Upper lobe of left lung (tissue), 6 donors: ENCODE measurements around the gene ABR. TPM values are rescaled to one million over a fixed set of nuclear protein-coding genes. Genes with fewer than 3 reads are reported as not detected.
A peak's percentile ranks its signal among the peaks of the same experiment; 100 is the strongest.

Source experiments
- ATAC-seq, 2 donors: fragments of 200-7000 bp; cut with Tn5 transposase; one replicate each; pipeline ENCODE4 v1.9.1; 2022; ENCODE audit warnings: mild to moderate bottlenecking in 2 of 2, moderate library complexity in 2 of 2; ENCODE audit not compliant: low FRiP score in 2 of 2
- DNase-seq, 2 donors: peaks; one replicate each; pipeline ENCODE4 v3.0.0-alpha.2; 2019 to 2020
- H3K27ac ChIP-seq, 4 donors: fragments of 200-600 bp; sonication (generic); one replicate each; pipeline ENCODE4 v1.5.1; 2016 to 2019
- H3K27me3 ChIP-seq, 4 donors: fragments of 200-600 bp; sonication (generic); one replicate each; pipeline ENCODE4 v1.5.1; 2017 to 2019
- H3K36me3 ChIP-seq, 4 donors: fragments of 200-600 bp; sonication (generic); one replicate each; pipeline ENCODE4 v1.5.1; 2016 to 2019
- H3K4me1 ChIP-seq, 4 donors: fragments of 200-600 bp; sonication (generic); one replicate each; pipeline ENCODE4 v1.5.1; 2018 to 2019
- H3K4me3 ChIP-seq, 4 donors: fragments of 200-600 bp; sonication (generic); one replicate each; pipeline ENCODE4 v1.5.1; 2017 to 2019; ENCODE audit warnings: mild to moderate bottlenecking in 2 of 4, moderate library complexity in 1 of 4
- H3K9me3 ChIP-seq, 4 donors: fragments of 200-600 bp; sonication (generic); one replicate each; pipeline ENCODE4 v1.5.1; 2018 to 2019
- EP300 ChIP-seq, 4 donors: sonication (generic); formaldehyde crosslinking; IDR thresholded peaks; one replicate each; pipeline ENCODE4 v1.5.1; 2017; ENCODE audit warnings: antibody characterized with exemption in 4 of 4, control low read depth in 2 of 4
- POLR2A ChIP-seq, 4 donors: fragments of 450-650 bp; IDR thresholded peaks; one replicate each; pipeline ENCODE4 v1.5.1; 2016 to 2017; ENCODE audit warnings: antibody characterized with exemption in 4 of 4, mild to moderate bottlenecking in 2 of 4
- POLR2AphosphoS5 ChIP-seq, 2 donors: sonication (generic); formaldehyde crosslinking; IDR thresholded peaks; one replicate each; pipeline ENCODE4 v1.5.1; 2017; ENCODE audit warnings: antibody characterized with exemption in 2 of 2
- WGBS, 2 donors: methylation state at CpG; one replicate each; pipeline ENCODE4 v1.1.5; 2017 to 2018; 5-methylcytosine and 5-hydroxymethylcytosine counted together
- total RNA-seq, 6 donors: library from RNA; depleted of rRNA in 4 of 6; stranded (reverse); fragments of >200 nt in 4 of 6; gene quantifications; one replicate each; pipeline versions ENCODE4 v1.1.0 to v1.2.1, GENCODE V29; 2016 to 2021
- TF ChIP-seq, protein P1 (sequence below), 6 experiments: fragments of 450-650 bp in 4 of 6; fragments of 200-600 bp in 2 of 6; sonication (generic) in 2 of 6; IDR thresholded peaks; one replicate each; pipeline ENCODE4 v1.5.1; 2016 to 2019; ENCODE audit warnings: antibody characterized with exemption in 6 of 6
- donor health status: DM: no; HTN: no; CAD: no; lungs with moderate emphysema.
- donor health status: DM: no; HTN: yes; CAD: no; lungs with severe emphysema.

The ABR gene
- total RNA-seq, 6 donors from 2014 or later, result 117 to 645 (median 206) TPM

DNA sequence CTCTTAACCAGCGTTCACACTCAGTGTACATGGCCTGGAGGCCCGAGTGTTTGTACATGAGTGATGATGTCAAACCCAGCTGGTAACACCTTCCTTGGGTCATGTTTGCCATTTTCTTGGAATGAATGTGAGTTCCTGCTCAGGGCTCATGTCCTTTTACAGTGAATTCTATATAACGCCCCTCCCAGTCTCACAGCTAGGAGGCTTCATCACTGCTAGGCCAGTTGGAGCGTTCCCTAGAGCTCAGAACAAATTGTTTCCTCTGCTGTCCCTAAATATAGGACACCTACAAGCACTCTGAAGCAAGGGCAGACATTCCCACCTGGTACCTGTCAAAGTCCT lies 177.4 kb downstream of the ABR start:
- ATAC-seq (no peak), DNase-seq (no peak)
- Histone ChIP-seq H3K27ac (peak overlapping the region; percentile 74 to 84 (median 78)), H3K4me3 (no peak overlapping the region), H3K27me3 (no peaks in the 10 kb centered on the region), H3K36me3 (peaks cover 6 to 77% (median 60%) of the 10 kb centered on the region in 4 donors), H3K4me1 (peaks cover 76 to 89% (median 78%) of the 10 kb centered on the region in 4 donors), H3K9me3 (no peaks in the 10 kb centered on the region)
- 53 to 54% methylated on average over 4 of the region's 4 CpGs for WGBS, 2 donors
- TF ChIP-seq POLR2AphosphoS5 (IDR thresholded peaks at IDR 0.05) (peak in 1 of 2 donors; percentile 24), EP300 (IDR thresholded peaks at IDR 0.05) (no peak)

DNA sequence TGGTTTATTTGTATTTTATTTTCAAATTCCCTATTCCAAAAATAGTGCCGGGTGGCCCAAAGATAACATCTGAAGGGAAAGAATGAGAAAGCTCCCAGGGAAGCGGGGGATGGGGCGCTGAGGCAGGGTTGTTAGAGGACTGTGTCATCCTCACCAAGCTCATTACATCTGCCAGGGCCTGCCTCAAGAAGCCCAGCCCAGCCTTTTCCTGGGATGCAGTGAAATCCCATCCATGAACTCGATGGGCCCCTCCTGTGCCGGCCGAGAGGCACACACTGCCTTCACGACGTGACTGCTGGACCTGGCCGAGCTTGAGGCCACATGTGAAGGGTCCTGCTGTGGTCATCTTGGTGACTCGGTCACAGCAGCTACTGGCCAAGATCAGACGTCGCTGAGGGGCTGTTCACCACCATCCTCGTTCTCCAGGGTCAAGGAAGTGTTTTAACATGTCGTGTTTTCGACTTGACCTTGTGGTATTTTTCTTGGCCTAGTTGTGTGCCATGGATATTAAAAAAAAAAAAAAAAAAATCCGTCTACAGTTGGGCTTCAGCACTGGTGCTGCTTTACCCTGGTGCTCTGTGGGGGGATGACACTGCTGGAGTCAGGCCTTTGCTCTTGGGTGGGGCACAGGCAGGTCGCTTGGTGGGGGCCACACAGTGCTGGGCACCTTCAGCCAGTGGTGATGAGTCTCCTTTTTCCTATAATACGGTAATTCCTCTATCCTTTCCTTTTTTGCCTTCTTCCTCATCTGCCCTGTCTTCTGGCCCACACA lies 178.0 kb downstream of the ABR start:
- peaks cover 74 to 88% (median 78%) of the 10 kb centered on the region in 4 donors for H3K4me1 ChIP-seq
- TF ChIP-seq, protein P1, sequence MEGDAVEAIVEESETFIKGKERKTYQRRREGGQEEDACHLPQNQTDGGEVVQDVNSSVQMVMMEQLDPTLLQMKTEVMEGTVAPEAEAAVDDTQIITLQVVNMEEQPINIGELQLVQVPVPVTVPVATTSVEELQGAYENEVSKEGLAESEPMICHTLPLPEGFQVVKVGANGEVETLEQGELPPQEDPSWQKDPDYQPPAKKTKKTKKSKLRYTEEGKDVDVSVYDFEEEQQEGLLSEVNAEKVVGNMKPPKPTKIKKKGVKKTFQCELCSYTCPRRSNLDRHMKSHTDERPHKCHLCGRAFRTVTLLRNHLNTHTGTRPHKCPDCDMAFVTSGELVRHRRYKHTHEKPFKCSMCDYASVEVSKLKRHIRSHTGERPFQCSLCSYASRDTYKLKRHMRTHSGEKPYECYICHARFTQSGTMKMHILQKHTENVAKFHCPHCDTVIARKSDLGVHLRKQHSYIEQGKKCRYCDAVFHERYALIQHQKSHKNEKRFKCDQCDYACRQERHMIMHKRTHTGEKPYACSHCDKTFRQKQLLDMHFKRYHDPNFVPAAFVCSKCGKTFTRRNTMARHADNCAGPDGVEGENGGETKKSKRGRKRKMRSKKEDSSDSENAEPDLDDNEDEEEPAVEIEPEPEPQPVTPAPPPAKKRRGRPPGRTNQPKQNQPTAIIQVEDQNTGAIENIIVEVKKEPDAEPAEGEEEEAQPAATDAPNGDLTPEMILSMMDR (IDR thresholded peaks at IDR 0.05), result no peak
- TF ChIP-seq POLR2A (IDR thresholded peaks at IDR 0.05) (no peak), POLR2AphosphoS5 (IDR thresholded peaks at IDR 0.05) (no peak), EP300 (IDR thresholded peaks at IDR 0.05) (no peak)
- no peaks in the 10 kb centered on the region for H3K9me3 ChIP-seq
- peak overlapping the region; percentile 74 to 84 (median 78) for H3K27ac ChIP-seq
- DNase-seq (peak in 1 of 2 donors; percentile 32), ATAC-seq (no peak)
- H3K4me3 ChIP-seq, result no peak overlapping the region
- no peaks in the 10 kb centered on the region for H3K27me3 ChIP-seq
- H3K36me3 ChIP-seq, result peaks cover 4 to 72% (median 56%) of the 10 kb centered on the region in 4 donors
- whole genome bisulfite sequencing, 2 donors, result 60 to 64% methylated on average over 18 of the region's 18 CpGs

DNA sequence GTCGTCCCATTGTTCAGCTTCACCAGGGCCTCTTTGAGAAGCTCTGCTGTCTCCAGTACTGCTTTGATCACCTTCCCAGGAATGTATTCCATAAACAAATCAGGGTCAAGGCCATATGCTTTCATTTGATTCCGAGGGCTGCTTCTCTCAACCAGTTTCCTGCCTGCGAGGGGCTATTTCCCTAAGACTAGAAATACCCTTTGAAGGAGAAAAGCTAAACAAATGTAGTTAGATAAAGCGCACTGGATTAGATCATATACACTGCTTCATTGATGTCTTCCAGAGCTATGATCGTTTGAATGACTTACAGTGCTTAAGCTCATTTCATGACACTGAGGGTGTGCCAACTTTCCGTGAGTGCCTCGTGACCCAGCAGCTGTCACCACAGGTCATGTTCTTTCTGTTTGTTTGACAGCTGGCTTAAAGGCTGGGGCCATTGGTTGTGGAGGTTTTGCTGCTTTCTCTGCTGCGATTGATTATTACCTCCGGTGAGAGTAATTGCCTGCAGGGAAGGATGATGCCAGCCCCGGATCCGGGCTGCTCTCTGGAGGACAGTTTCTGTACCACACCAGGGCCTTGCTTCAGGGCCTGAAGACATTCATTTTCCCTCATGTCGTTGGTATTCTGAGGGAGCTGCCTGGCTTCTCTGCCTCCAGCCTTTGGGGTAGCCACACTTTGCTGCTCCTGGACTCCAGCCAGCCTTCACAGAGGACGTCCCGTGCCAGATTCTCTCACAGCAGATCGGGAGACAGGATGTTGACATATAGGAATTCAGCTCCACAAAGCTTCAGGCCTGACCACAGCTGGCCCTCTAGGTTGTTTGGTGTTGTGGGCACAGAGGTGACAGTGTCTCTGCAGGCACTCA lies 179.0 kb downstream of the ABR start:
- H3K9me3 ChIP-seq, result no peaks in the 10 kb centered on the region
- H3K36me3 ChIP-seq, result peaks cover 4 to 64% (median 50%) of the 10 kb centered on the region in 4 donors
- H3K4me1 ChIP-seq, result peaks cover 69 to 86% (median 72%) of the 10 kb centered on the region in 4 donors
- H3K4me3 ChIP-seq, result no peak overlapping the region
- no peak for DNase-seq
- peak overlapping the region; percentile 74 to 84 (median 78) for H3K27ac ChIP-seq
- TF ChIP-seq POLR2A (IDR thresholded peaks at IDR 0.05) (no peak), EP300 (IDR thresholded peaks at IDR 0.05) (peak in 2 of 4 donors; percentile 27 to 58), POLR2AphosphoS5 (IDR thresholded peaks at IDR 0.05) (peak; percentile 7 to 67)
- TF ChIP-seq, protein P1 (IDR thresholded peaks at IDR 0.05), result no peak
- no peaks in the 10 kb centered on the region for H3K27me3 ChIP-seq
- 40 to 68% methylated on average over 9 to 15 of the region's 15 CpGs for WGBS, 2 donors
- no peak for ATAC-seq

DNA sequence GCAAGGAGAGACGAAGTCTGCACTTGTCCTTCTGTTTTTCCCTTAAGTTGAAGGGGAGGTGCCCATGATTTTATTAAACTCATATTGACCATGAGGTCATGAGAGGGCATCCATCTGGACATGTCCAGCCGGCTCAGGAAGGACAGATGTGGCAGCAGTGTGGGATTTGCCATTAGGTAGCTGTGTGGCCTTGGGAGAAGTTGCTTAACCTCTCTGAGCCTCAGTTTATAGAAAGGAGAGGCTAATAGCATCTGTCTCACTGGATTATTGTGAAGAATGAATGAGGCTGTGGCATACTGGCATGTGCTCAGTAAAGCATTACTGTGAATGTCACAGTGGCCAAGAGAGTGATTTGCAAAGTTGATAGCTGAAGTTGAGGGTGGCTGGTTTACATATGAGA lies 181.7 kb downstream of the ABR start:
- peak overlapping the region in 2 of 4 donors; percentile 88 to 89 for H3K27ac ChIP-seq
- H3K36me3 ChIP-seq, result peaks cover 4 to 37% (median 27%) of the 10 kb centered on the region in 4 donors
- H3K4me1 ChIP-seq, result peaks cover 43 to 60% (median 45%) of the 10 kb centered on the region in 4 donors
- ATAC-seq, result no peak
- H3K27me3 ChIP-seq, result no peaks in the 10 kb centered on the region
- H3K4me3 ChIP-seq, result peak overlapping the region in 2 of 4 donors; percentile 85 to 91
- 28 to 38% methylated on average over 2 of the region's 2 CpGs for WGBS, 2 donors
- no peaks in the 10 kb centered on the region for H3K9me3 ChIP-seq
- TF ChIP-seq POLR2A (IDR thresholded peaks at IDR 0.05) (no peak), EP300 (IDR thresholded peaks at IDR 0.05) (no peak), POLR2AphosphoS5 (IDR thresholded peaks at IDR 0.05) (no peak)
- TF ChIP-seq, protein P1 (IDR thresholded peaks at IDR 0.05), result no peak
- no peak for DNase-seq
